ENCODE data around the gene BUD23.

Gene BUD23

DNA sequence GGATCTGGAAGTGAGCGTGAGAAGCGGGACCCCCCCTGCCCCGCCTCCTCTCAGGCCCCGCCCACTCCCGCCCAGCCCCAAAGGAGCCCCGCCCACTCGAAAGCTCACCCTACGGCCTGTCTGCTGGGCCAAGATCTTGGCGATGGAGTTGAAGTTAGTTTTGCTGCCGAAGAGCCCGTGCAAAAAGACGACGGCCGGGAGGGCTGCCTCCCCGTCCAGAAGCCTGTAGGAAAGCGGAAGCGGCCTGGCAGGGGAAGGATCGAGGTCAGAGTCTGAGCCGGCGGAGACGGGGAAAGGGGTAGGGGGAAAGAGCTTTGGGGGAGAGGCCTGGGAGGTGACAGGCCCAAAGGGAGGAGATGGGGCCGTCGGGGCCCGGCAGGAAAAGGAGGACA, 54.8 kb downstream of the BUD23 start:
- POLR2A ChIA-PET, result interaction anchor here (1.0 to 1.4 kb wide), 3 partner anchors 39 to 111 kb away, joined by 3 to 4 read pairs (median 4); no protein-coding TSS in a partner anchor

GRCh38 chr7:73738612-73739386, 55.4 kb downstream of the BUD23 start, which contains the start of gene ABHD11:
Gene ABHD11, minus strand, starts transcription at chr7:73738802. Its CDS starts 32 bp downstream, at chr7:73738770.
- peak within 1 kb of the TSS; percentile 93 for H3K4me3 ChIP-seq (ENCODE audit: low read depth, low read length)
- TF ChIP-seq, protein P1, sequence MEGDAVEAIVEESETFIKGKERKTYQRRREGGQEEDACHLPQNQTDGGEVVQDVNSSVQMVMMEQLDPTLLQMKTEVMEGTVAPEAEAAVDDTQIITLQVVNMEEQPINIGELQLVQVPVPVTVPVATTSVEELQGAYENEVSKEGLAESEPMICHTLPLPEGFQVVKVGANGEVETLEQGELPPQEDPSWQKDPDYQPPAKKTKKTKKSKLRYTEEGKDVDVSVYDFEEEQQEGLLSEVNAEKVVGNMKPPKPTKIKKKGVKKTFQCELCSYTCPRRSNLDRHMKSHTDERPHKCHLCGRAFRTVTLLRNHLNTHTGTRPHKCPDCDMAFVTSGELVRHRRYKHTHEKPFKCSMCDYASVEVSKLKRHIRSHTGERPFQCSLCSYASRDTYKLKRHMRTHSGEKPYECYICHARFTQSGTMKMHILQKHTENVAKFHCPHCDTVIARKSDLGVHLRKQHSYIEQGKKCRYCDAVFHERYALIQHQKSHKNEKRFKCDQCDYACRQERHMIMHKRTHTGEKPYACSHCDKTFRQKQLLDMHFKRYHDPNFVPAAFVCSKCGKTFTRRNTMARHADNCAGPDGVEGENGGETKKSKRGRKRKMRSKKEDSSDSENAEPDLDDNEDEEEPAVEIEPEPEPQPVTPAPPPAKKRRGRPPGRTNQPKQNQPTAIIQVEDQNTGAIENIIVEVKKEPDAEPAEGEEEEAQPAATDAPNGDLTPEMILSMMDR (IDR thresholded peaks at IDR 0.05; ENCODE audit: insufficient read depth, low read length, missing control alignments), result no peak
- ChIA-PET CTCF (interaction anchor here (0.6 to 16.0 kb wide), 9 partner anchors 10 to 133 kb away, joined by 3 to 231 read pairs (median 5); no protein-coding TSS in a partner anchor), POLR2A (interaction anchor here (0.5 to 1.4 kb wide), 5 partner anchors 9 to 179 kb away, joined by 3 to 4 read pairs (median 4); no protein-coding TSS in a partner anchor)
- peak; percentile 61 for DNase-seq (ENCODE audit: low read depth, low spot score)

More for the DNA sequence above, 54.8 kb downstream of the BUD23 start:
- TF ChIP-seq, protein P1 (IDR thresholded peaks at IDR 0.05; ENCODE audit: insufficient read depth, low read length, missing control alignments), result no peak
- H3K4me3 ChIP-seq (ENCODE audit: low read depth, low read length), result peak overlapping the region; percentile 93
- CTCF ChIA-PET, result interaction anchor here (0.8 to 16.0 kb wide), 7 partner anchors 9 to 133 kb away, joined by 3 to 231 read pairs (median 9); no protein-coding TSS in a partner anchor
- DNase-seq (ENCODE audit: low read depth, low spot score), result no peak

GRCh38 chr7:73739387-73739767, 56.0 kb downstream of the BUD23 start:
- no peak for DNase-seq (ENCODE audit: low read depth, low spot score)
- peak overlapping the region; percentile 93 for H3K4me3 ChIP-seq (ENCODE audit: low read depth, low read length)
- TF ChIP-seq, protein P1 (IDR thresholded peaks at IDR 0.05; ENCODE audit: insufficient read depth, low read length, missing control alignments), result no peak
- CTCF ChIA-PET, result interaction anchor here (0.6 to 16.0 kb wide), 5 partner anchors 15 to 134 kb away, joined by 3 to 231 read pairs (median 3); no protein-coding TSS in a partner anchor
- POLR2A ChIA-PET, result interaction anchor here (0.5 to 1.2 kb wide), 2 partner anchors 8 to 179 kb away, joined by 3 to 4 read pairs; no protein-coding TSS in a partner anchor

DNA sequence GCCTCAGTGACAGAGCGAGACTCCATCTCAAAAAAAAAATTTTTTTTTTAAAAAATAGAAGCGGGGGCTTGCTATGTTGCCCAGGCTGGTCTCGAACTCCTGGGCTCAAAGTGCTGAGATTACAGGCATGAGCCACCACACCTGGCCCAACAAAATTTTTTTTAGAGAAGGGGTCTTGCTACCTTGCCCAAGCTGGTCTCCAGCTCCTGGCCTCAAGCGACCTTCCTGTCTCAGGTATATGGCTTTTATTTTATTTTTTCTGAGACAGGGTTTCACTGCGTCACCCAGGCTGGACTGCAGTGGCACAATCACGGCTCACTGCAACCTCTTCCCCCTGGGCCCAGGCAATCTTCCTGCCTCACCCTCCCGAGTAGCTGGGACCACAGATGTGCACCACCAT, 56.8 kb downstream of the BUD23 start:
- CTCF ChIA-PET, result interaction anchor here (0.6 to 16.0 kb wide), 2 partner anchors 75 to 135 kb away, joined by 3 to 231 read pairs; no protein-coding TSS in a partner anchor

DNA sequence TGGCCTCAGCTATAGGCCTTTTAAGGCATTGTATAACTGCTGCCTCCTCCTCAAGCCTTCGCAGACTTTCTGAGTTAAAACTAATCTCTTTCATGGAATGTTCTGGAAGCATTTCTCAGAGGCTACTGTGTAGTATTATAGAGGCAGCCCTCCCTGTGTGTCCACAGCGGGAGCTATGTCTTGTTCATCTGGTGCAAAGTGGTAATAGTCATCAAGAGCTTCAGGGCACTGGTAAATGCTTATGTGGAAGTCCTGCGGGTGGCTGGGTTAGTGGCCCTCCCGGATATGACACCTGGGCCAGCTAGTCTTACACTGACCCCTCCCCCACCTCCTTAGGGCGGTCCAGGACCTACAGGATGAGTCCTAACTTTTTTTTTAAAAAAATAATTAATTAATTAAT, 57.4 kb downstream of the BUD23 start:
- POLR2A ChIA-PET, result no interaction called here
- CTCF ChIA-PET, result interaction anchor here (16.0 kb wide), 1 partner anchor 135 kb away, joined by 231 read pairs; no protein-coding TSS in a partner anchor
- TF ChIP-seq, protein P1 (IDR thresholded peaks at IDR 0.05; ENCODE audit: insufficient read depth, low read length, missing control alignments), result no peak
- DNase-seq (ENCODE audit: low read depth, low spot score), result no peak
- H3K4me3 ChIP-seq (ENCODE audit: low read depth, low read length), result no peak overlapping the region

More for the DNA sequence above, 56.8 kb downstream of the BUD23 start:
- POLR2A ChIA-PET, result interaction anchor here (0.7 kb wide), 1 partner anchor 21 kb away, joined by 3 read pairs; the partner anchor contains the start of gene STX1A
- no peak for DNase-seq (ENCODE audit: low read depth, low spot score)
- H3K4me3 ChIP-seq (ENCODE audit: low read depth, low read length), result no peak overlapping the region
- TF ChIP-seq, protein P1 (IDR thresholded peaks at IDR 0.05; ENCODE audit: insufficient read depth, low read length, missing control alignments), result no peak

GRCh38 chr7:73741600-73741999, 58.2 kb downstream of the BUD23 start:
- no peak for DNase-seq (ENCODE audit: low read depth, low spot score)
- CTCF ChIA-PET, result interaction anchor here (0.7 to 16.0 kb wide), 2 partner anchors 124 to 136 kb away, joined by 3 to 231 read pairs; no protein-coding TSS in a partner anchor
- TF ChIP-seq, protein P1 (IDR thresholded peaks at IDR 0.05; ENCODE audit: insufficient read depth, low read length, missing control alignments), result no peak
- no peak overlapping the region for H3K4me3 ChIP-seq (ENCODE audit: low read depth, low read length)
- POLR2A ChIA-PET, result no interaction called here
